GM12872 (cell line): ENCODE data around the gene TBX21.

Experiments
- TF ChIP-seq, protein P1 (sequence below): IDR thresholded peaks from 3 replicates; pipeline ENCODE4 v1.5.1; 2011; ENCODE audit warnings: low read depth, mild to moderate bottlenecking, low read length, moderate library complexity; ENCODE audit not compliant: insufficient read depth

TBX21 gene

DNA sequence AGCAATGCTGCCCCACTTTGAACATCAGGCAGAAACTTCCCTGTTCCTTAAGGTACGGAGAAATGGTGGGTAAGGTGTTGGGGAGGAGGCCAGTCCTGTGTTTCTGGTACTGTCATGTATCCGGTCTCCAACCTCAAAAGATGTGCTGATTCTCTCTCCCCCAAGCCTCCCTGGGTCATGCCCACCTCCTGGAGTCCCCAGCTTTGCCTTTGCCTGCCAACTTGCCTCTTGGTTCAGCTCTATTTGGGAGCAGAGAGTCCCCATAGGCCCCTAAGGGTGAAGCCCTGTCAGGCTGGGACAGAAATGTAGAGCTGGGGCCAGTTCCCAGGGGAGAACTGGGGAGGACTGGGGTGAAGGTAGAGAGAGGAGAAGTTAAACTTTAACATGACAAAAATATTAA, 1.6 kb upstream of the TBX21 start:
- TF ChIP-seq, protein P1, sequence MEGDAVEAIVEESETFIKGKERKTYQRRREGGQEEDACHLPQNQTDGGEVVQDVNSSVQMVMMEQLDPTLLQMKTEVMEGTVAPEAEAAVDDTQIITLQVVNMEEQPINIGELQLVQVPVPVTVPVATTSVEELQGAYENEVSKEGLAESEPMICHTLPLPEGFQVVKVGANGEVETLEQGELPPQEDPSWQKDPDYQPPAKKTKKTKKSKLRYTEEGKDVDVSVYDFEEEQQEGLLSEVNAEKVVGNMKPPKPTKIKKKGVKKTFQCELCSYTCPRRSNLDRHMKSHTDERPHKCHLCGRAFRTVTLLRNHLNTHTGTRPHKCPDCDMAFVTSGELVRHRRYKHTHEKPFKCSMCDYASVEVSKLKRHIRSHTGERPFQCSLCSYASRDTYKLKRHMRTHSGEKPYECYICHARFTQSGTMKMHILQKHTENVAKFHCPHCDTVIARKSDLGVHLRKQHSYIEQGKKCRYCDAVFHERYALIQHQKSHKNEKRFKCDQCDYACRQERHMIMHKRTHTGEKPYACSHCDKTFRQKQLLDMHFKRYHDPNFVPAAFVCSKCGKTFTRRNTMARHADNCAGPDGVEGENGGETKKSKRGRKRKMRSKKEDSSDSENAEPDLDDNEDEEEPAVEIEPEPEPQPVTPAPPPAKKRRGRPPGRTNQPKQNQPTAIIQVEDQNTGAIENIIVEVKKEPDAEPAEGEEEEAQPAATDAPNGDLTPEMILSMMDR = no peak

DNA sequence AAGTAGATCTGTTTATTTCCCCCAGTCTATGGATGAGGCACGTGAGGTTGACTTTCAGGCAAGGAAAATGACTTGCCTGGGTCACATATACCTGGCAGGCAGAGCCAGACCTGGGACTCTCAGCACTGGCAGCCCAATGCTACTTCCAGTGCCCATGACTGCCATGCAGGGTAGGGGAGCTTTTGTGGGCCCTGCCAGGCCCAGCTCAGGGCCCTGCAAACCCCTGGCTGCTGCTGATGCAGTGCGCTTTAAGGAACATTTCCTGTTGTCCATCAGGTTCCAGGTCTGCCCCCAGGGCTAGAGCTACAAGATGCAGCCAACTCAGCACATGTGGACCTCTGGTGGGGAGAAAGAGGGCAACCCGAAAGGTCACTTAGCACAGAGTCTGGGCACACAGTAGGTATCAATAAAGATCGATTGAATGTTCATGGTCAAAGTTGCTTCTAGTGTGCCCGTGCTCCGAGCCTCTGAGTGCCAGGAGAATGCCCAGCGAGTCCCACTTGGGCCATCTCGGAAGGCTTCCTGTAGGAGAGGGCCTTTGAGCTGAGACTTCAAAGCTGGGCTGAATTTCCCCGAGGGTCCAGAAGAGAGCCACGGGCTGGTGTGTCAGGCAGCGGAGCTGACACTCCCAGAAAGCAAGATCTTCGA, 513 bp upstream of the TBX21 start:
- TF ChIP-seq, protein P1 = no peak; the same call in 2 of the 3 replicates

- TF ChIP-seq, protein P1 = no peak
Observed at GRCh38 chr17:47733674-47734410, 806 bp downstream of the TBX21 start.

GRCh38 chr17:47735139-47735464, 2.1 kb downstream of the TBX21 start:
- TF ChIP-seq, protein P1 = no peak

DNA sequence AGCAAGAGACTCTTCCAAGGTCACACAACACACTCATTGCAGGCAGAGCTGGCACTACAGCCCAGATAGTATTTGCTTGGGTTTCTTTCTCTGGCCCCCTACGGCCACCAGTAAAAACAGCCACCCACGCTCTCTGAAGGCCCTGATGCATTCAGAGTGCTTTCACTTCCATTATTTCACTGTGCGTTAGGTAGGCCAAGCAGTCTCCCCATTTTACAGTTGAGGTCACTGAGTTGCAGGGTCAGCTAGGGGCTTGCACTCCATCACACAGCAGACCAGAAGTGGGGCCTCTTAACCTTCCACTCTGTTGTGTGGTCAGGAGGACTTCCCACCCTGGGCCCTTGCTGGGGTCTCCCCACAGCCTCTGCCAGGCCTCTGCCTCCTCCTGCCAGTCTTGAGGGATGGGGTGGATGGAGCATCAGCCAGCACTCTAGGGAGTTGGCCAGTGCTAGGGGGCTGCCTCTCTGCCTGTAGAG, 2.5 kb downstream of the TBX21 start:
- TF ChIP-seq, protein P1 = no peak; the same call in 2 of the 3 replicates

DNA sequence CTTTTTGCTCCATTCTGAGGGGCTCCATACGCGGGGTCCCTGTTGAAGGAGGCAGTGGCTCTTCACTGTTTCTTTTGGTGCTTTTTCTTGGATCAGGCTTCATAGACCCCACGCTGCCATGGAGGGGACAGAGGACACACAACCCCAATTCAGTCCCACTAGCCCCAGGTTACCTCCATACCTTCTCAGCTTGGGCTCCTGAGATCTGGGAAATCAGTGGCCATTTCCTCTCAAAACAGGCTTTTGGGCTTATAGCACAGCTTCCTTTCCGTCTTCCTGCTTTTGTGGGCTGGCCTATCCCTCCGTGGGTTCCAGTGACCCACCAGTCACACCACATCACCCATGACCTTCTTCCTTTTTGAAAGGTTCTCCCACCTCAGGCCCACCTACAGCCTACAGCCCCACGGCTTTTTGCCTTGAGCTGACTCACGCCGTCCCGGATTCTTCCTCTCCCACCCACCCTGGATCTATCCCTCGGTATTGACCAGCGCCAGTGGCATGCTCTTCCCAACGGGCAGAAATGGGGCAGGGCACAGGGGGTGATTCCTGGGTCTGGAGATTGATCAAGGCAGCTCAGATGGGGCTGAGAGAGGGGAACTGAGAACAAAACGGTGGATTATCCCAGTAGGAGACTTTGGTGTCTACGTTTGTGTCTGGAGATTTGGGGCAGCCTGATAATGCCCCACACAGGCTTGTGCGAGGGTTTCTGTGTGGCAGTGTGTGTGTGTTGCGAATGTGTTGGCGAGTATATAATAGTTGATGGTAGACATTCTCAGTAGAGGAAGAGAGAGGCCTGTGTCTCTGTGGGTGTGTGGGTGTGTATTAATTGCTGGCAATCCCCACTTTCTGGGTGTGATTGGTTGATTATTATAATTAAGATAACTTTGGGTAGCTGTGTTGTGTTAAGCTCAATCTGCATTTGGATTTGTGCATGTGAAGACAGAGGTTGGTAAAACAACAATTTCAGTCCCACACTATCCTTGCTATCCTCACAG, 3.8 kb downstream of the TBX21 start:
- TF ChIP-seq, protein P1 = no peak

GRCh38 chr17:47738178-47738577, 5.1 kb downstream of the TBX21 start:
- TF ChIP-seq, protein P1 = no peak
